ENCODE measurements around the gene KDR.

KDR gene

GRCh38 chr4:55123791-55124190 lies 1.6 kb downstream of the KDR start:
- no peak for DNase-seq (ENCODE audit: low read depth in 2 of 2)

- DNase-seq (ENCODE audit: low read depth in 2 of 2), result no peak
Observed at GRCh38 chr4:55122235-55122634, 3.2 kb downstream of the KDR start.

DNA sequence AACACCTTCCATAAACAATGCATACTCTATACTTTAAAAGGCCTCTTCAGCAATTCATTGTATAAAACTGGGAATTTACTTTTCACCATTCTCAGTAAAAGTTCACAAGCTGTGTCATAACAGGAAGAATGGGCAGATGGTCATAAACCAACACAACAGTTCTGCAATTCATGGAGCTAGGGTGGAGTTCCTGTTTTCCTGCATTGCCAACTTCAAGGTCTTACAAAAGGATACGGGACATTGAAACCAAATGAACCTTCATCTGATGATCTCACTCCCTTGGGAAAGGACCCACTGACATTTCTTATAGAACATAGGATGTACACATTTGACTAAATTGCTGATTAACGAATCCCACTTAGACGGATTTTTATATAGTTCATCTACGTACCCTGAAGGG lies 4.1 kb downstream of the KDR start:
- no peak for DNase-seq (ENCODE audit: low read depth in 2 of 2)

- no peak for DNase-seq (ENCODE audit: low read depth in 2 of 2)
Observed at GRCh38 chr4:55118397-55118796, 7.0 kb downstream of the KDR start.

DNA sequence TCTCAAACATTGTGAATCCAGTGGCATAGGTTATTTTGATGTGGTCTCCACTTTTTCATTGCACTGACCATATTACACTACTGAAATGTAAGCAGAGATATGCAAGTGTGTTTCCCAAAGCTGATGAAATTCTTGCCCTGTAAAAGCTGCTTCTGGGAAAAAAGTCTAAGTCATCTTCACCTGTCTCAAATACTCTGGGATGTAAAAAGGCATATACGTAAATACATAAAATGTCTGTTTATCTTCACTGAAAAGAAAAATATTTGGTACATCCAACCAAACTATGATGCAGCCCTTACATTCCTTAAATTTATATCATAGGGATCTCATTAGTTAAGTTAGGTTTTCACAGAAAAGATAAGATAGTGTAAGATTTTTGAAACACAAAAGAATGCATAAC lies 7.9 kb downstream of the KDR start:
- no peak for DNase-seq (ENCODE audit: low read depth in 2 of 2)

DNA sequence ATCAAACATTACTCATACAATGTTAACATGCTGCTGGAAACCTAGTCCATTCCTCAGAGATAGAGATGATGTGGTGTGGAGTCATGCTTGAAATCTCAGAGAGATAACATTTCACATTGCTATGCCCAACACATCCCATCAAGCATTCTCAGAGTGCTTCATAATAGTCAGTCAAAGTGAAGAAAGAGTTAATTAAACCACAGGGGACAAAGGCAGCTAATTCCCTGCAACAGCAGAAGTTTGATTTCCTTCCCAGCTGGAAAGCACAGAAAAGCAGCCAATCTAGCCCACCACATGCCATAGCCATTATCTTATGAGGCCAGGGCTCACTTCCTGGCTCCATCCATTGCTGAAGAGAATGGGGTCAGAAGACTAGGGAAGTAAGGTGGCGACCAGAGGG lies 8.9 kb downstream of the KDR start:
- DNase-seq (ENCODE audit: low read depth in 2 of 2), result no peak

GRCh38 chr4:55111601-55112000 lies 13.8 kb downstream of the KDR start:
- no peak for DNase-seq (ENCODE audit: low read depth in 2 of 2)

- no peak for DNase-seq (ENCODE audit: low read depth in 2 of 2)
Observed at GRCh38 chr4:55110131-55110530, 15.3 kb downstream of the KDR start.

GRCh38 chr4:55107054-55107453 lies 18.3 kb downstream of the KDR start:
- DNase-seq (ENCODE audit: low read depth in 2 of 2), result no peak

DNA sequence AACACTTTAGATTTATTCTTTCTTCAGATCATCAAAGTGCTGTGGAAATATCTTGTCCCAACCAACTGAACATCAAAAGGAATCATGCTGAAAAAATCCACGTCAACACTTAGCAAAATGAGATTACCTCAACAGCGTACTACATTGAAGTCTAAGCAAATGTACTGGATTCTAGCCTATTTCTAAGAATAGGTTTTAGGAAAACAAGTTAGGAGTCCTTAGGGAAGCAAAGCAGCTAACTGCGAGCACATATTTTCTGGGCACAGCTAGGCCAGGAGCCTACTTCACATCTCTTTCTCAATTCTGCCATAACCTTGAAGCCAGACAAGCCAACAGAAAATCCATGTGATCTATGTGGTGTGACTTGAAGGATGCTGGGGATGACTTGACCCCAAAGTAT lies 22.2 kb downstream of the KDR start:
- no peak for DNase-seq (ENCODE audit: low read depth in 2 of 2)

- no peak for DNase-seq (ENCODE audit: low read depth in 2 of 2)
Observed at GRCh38 chr4:55099816-55100215, 25.6 kb downstream of the KDR start.

DNA sequence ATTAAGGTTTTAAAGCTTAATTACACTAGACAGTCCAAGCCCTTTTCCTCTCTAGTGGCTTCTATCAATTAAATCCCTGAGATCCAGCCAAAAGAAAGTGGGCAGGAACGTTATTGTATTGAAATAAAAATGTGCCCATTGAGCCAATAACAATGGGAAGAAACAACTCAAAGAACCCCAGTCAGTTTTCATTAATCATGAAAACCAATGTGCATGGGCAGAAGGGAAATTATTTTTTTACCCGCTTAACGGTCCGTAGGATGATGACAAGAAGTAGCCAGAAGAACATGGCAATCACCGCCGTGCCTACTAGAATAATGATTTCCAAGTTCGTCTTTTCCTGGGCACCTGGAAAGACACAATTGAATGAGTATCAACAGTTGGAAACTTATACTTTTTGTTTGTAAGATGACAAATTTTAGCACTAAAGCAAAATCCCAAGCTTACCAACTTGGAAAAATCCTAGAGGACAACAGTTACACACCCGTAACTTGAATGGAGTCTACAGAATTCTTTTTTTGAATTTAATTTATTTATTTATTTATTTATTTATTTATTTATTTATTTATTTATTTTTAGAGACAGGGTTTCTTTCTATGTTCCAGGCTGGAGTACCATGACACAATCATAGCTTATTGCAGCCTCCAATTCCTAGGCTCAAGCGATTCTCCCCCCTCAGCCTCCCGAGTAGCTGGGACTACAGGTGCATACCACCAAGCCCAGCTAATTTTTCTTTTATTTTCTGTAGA lies 26.8 kb downstream of the KDR start:
- no peak for DNase-seq (ENCODE audit: low read depth in 2 of 2)

GRCh38 chr4:55096619-55097018 lies 28.8 kb downstream of the KDR start:
- no peak for DNase-seq (ENCODE audit: low read depth in 2 of 2)

GRCh38 chr4:55096045-55096444 lies 29.4 kb downstream of the KDR start:
- no peak for DNase-seq (ENCODE audit: low read depth in 2 of 2)

GRCh38 chr4:55092504-55092903 lies 32.9 kb downstream of the KDR start:
- DNase-seq (ENCODE audit: low read depth in 2 of 2), result no peak

DNA sequence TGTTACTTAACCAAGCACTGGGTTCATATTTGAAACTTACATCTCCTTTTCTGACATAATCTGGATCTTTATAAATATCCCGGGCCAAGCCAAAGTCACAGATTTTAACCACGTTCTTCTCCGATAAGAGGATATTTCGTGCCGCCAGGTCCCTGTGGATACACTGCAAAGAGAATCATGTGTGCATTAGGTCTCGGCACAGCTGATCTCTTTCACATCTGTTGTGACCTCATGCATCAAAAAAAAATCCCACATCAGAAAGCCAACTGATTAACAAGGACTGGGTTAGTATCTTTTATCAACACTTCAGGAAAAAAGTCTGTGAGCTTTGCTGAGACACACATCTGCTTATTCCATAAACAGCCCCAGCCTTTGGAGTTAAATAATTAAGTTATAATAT lies 35.5 kb downstream of the KDR start:
- DNase-seq (ENCODE audit: low read depth in 2 of 2), result no peak

- DNase-seq (ENCODE audit: low read depth in 2 of 2), result no peak
Observed at GRCh38 chr4:55087913-55088260, 37.5 kb downstream of the KDR start.

- no peak for DNase-seq (ENCODE audit: low read depth in 2 of 2)
Observed at GRCh38 chr4:55087009-55087912, 38.1 kb downstream of the KDR start.

GRCh38 chr4:55086578-55086977 lies 38.8 kb downstream of the KDR start:
- DNase-seq (ENCODE audit: low read depth in 2 of 2), result no peak

GRCh38 chr4:55083735-55084134 lies 41.7 kb downstream of the KDR start:
- no peak for DNase-seq (ENCODE audit: low read depth in 2 of 2)

GRCh38 chr4:55082756-55083155 lies 42.6 kb downstream of the KDR start:
- DNase-seq (ENCODE audit: low read depth in 2 of 2), result no peak

DNA sequence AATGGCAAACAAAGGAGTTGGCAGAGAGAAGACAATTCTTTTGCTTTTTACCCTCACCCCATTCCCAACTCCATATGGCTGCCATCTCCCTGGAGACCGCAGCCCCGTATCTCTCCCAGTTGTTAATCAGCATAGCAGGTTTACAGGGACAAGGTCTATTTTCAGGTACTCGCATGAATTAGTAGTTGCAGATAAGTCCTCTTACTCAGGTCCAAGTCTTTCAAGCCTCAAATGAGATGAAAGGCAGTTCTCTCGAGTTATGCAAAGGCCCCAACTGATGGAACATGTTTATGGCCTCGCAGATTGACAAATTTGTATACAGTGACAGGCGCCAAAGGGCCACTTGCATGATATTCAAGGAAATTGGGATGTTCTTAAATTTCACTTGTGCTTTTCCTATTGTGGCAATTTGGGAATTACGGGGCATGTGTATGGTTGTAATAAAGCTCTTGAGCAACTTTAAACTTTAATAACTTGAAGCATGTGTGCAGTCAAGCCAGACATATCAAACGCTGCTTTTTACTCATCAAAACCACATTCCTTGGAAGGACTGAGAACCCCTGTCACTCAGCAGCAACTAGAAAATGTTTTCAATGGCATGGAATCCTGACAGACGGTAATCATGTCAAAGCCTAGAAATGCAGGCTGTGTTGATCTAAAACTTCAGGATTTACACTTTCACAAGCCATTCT lies 45.1 kb downstream of the KDR start:
- no peak for DNase-seq (ENCODE audit: low read depth in 2 of 2)
